Measurements from ENCODE around the gene LMF1.

LMF1 gene

GRCh38 chr16:882256-882655 lies 88.5 kb downstream of the LMF1 start:
- ChIA-PET POLR2A (no interaction called here), CTCF (no interaction called here)
- TF ChIP-seq CTCF (IDR thresholded peaks at IDR 0.05; ENCODE audit: insufficient read depth, low read length, missing control alignments): no peak
- no peak overlapping the region for H3K4me3 ChIP-seq (ENCODE audit: low read depth, low read length)
- no peak for DNase-seq (ENCODE audit: low read depth, low spot score)

- H3K4me3 ChIP-seq (ENCODE audit: low read depth, low read length): no peak overlapping the region
- POLR2A ChIA-PET: no interaction called here
- CTCF ChIA-PET: no interaction called here
- TF ChIP-seq CTCF (IDR thresholded peaks at IDR 0.05; ENCODE audit: insufficient read depth, low read length, missing control alignments): no peak
- DNase-seq (ENCODE audit: low read depth, low spot score): no peak
These were observed 89.3 kb downstream of the LMF1 start for GRCh38 chr16:881219-882097.

- no peak overlapping the region for H3K4me3 ChIP-seq (ENCODE audit: low read depth, low read length)
- no peak for DNase-seq (ENCODE audit: low read depth, low spot score)
- CTCF ChIA-PET: no interaction called here
- no peak for TF ChIP-seq CTCF (IDR thresholded peaks at IDR 0.05; ENCODE audit: insufficient read depth, low read length, missing control alignments)
- POLR2A ChIA-PET: no interaction called here
These were observed 90.2 kb downstream of the LMF1 start for GRCh38 chr16:880471-881171.

- no peak for DNase-seq (ENCODE audit: low read depth, low spot score)
- CTCF ChIA-PET: no interaction called here
- no peak overlapping the region for H3K4me3 ChIP-seq (ENCODE audit: low read depth, low read length)
- POLR2A ChIA-PET: no interaction called here
- TF ChIP-seq CTCF (IDR thresholded peaks at IDR 0.05; ENCODE audit: insufficient read depth, low read length, missing control alignments): no peak
These were observed 90.8 kb downstream of the LMF1 start for GRCh38 chr16:879986-880385.

GRCh38 chr16:879461-879861 lies 91.3 kb downstream of the LMF1 start:
- DNase-seq (ENCODE audit: low read depth, low spot score): no peak
- CTCF ChIA-PET: no interaction called here
- H3K4me3 ChIP-seq (ENCODE audit: low read depth, low read length): no peak overlapping the region
- TF ChIP-seq CTCF (IDR thresholded peaks at IDR 0.05; ENCODE audit: insufficient read depth, low read length, missing control alignments): no peak
- POLR2A ChIA-PET: no interaction called here

- CTCF ChIA-PET: no interaction called here
- H3K4me3 ChIP-seq (ENCODE audit: low read depth, low read length): no peak overlapping the region
- DNase-seq (ENCODE audit: low read depth, low spot score): no peak
- no peak for TF ChIP-seq CTCF (IDR thresholded peaks at IDR 0.05; ENCODE audit: insufficient read depth, low read length, missing control alignments)
- POLR2A ChIA-PET: no interaction called here
These were observed 91.9 kb downstream of the LMF1 start for GRCh38 chr16:878886-879285.
